Endothelial cell of hepatic sinusoid (primary cell): ENCODE data around the gene CEP162.
"Not testable (repeated sequence)": the region's sequence is repeated elsewhere in the genome, so short reads cannot be mapped to it uniquely, and the experiment has no call there.

ENCODE experiments used
- in situ Hi-C: cut with HindIII; loops from 2 replicates; pipeline ENCODE4 v1.10.0; 2017; ENCODE audit warnings: low sequenced_read_pairs

The CEP162 gene

DNA sequence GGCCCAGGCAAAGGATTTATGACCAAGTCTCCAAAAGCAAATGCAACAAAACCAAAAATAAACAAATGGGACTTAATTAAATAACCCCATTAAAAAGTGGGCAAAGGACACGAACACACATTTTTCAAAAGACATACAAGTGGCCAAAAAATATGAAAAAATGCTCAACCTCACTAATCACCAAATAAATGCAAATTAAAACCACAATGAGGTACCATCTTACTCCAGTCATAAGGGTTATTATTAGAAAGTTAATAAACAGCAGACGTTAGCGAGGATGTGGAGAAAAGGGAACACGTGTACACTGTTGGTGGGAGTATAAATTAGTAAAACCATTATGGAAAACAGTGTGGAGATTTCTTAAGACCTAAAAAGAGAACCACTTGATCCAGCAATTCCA lies 71.1 kb downstream of the CEP162 start:
- in situ Hi-C loops = no loop called here

DNA sequence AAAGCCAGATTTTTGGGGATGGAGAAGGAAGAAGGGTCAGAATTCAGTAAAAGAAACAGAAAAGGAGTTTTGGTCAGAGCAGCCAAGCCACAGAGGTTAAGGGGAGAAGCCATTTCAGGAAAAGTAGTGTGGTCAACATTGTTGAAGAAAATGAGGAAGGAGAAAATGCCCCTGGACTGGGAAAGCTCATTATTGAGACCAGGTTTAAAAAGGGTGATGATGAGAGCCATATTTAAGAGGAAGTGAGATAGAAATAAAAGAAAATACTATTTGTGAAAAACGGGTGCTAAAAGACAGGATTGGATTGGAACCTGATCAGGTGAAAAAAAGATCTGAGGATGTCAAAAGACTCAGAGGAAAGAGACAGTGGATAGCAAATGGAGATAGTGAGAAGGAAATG lies 75.8 kb downstream of the CEP162 start:
- in situ Hi-C loops = no loop called here

DNA sequence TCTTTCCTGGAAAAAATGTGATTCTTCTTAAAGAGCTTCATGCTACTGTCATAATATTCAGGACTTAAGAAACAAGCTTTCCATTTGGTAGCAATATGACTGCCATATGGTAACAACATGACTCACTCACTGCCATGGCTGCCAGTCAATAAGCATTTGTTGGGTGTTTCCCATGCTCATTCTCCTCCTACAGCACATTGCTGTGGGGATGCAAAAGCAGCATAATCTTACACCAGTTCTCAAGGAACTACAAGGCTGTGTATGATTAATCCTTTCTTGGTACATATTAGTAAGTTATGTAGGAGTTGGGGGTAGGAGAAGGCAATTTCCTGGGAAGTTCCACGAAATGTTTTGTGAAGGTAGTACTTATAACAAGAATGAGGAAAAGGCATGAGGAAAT lies 76.7 kb downstream of the CEP162 start:
- in situ Hi-C loops = no loop called here

DNA sequence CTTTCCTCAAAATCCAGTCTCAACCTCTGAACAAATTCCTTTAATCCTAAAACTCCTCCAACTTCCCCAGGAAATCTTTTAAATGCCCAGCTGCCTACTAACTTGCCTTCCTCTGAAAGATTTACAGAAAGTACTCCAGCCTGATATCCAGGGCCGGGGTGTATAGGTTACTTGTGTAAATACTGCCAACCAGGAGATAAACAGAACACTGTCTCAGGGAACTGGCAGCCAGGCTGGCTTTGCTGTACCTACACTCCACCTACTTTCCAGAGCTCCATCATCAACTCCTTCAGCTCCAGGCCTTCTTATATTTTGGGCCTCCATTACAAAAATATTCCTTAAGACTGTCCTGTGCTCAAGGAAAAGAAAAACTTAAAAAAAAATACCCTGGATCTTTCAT lies 85.9 kb downstream of the CEP162 start:
- in situ Hi-C loops = no loop called here

DNA sequence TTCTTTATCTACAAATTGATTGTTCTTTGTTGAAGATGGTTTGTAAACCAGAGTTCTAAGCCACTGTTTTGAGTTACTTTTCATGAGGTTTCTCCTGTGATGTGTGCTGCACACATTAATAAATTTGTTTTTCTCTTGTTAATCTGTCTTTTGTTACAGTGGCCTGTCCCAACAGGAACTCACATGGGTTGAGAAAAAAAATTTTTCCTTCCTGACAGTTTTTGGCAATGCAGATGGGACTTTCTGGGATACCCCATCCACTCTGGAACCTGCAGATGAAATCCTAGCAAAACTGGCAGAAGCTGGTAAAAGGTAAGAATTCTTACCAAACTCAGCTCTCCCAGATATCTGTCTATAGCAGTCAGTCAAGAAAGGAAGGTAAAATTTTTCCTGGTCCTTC lies 88.1 kb downstream of the CEP162 start:
- in situ Hi-C loops = no loop called here

DNA sequence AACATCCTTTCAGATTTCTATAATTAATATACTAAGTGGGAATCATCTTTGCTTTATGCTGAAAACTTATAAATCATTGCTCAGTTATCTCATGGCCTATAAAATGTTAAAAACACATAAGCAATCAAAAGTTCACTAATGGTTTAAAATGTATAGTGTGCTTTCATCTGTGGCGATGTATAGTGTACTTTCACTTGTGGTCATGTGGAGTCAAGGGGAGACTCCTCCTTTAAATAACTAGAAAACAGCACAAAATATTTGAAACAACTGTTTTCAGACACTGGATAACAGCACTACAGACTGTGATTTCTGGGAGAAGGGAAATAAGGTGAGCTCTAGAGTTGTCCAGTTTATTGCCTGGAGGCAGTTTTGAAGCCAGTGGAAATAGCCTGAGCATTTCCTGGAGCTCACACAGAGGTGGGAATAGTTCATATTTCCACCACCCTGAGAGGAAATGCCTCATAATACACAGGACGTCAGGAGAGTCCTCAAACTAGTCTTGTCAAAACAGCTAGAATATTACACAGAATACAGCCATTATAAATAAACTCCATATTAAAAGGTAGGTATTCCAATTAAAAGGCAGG lies 89.4 kb downstream of the CEP162 start:
- in situ Hi-C loops = no loop called here

DNA sequence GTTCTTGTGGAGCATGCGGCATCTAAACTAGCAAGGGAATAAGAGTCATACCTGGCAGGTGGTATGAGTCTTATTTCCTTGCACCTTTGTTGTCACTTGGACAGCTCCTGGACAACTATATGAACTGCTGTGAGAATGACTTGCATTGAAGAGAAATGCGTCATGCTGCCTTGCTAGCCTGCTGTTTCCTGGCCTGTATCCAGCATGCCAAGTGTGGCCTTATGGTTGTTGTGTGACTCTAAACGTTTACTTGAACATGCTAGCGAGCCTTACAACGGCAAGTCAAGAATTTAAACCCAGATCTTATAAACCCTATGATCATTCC lies 90.4 kb downstream of the CEP162 start:
- in situ Hi-C loops = no loop called here

DNA sequence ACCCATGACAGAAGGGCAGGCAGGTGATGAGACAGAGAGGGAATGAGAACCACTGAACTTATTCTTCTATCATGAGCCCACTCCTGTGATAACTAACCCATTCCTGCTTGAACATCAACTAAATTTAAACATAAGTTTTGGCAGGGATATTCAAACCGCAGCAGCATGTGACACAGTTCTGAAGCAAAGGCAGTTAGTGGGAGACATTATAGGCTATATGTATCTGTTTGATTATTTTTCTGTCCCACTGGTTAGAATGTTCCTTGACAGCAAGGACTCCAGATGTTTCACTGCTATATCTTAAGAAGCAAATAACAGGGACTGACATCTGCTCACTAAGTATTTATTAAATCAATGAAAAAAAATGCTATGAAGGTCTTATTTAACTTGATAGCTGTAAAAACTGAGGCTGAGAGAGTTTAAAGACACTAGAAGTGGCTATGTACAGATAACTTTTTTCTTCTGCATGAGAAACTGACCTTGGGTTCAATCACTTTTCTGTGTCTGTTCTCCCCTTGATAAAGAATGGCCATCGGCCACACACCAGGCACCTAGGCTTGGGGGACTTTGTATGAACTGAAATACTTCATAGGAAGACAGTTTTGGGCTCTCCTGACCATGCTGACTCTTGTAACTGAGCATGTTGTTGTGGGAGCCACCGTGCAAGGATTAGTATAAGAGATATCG lies 90.9 kb downstream of the CEP162 start:
- in situ Hi-C loops = no loop called here

DNA sequence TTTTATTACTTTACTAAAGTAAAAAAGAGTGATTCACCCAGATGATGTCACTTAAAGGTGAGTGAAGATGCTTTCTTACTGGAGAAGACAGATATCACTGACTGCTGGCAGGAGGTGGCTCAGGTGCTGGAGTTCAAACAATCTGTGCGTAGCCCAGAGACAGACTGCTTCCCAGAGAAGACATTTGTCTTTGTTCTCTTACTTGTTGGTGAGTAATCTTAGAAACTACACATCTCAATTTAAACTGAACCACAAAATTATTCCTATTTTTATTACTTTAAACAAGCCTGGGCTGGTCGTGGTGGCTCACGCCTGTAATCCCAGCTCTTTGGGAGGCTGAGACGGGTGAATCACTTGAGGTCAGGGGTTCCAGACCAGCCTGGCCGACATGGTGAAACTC lies 92.2 kb downstream of the CEP162 start:
- in situ Hi-C loops = no loop called here

DNA sequence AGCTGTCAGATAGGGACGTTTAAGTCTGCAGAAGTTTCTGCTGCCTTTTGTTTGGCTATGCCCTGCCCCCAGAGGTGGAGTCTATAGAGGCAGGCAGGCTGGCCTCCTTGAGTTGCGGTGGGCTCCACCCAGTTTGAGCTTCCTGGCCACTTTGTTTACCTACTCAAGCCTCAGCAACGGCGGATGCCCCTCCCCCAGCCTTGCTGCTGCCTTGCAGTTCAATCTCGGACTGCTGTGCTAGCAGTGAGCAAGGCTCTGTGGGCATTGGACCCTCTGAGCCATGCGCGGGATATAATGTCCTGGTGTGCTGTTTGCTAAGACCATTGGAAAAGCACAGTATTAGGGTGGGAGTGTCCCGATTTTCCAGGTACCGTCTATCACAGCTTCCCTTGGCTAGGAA lies 94.1 kb downstream of the CEP162 start:
- in situ Hi-C loops = not testable (repeated sequence)

DNA sequence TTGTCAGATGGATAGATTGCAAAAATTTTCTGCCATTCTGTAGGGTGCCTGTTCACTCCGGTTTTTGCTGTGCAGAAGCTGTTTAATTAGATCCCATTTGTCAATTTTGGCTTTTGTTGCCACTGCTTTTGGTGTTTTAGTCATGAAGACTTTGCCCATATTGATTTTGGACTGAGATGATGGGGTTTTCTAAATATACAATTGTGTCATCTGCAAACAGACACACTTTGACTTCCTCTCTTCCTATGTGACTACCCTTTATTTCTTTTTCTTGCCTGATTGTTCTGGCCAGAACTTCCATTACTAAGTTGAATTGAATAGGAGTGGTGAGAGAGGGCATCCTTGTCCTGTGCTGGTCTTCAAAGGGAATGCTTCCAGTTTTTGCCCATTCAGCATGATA lies 97.9 kb downstream of the CEP162 start:
- in situ Hi-C loops = not testable (repeated sequence)

DNA sequence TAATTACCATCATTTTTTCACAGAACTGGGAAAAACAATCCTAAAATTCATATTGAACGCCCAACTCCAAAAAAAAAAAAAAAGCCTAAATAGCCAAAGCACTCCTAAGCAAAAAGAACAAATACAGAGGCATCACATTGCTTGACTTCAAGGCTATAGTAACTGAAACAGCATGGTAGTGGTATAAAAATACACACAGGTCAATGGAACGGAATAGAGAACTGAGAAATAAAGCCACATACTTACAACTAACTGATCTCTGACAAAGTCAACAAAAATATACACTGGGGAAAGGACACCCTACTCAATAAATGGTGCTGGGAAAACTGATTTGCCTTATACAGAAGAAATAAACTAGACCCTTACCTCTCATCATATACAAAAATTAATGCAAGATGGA lies 104.3 kb downstream of the CEP162 start:
- in situ Hi-C loops = no loop called here

DNA sequence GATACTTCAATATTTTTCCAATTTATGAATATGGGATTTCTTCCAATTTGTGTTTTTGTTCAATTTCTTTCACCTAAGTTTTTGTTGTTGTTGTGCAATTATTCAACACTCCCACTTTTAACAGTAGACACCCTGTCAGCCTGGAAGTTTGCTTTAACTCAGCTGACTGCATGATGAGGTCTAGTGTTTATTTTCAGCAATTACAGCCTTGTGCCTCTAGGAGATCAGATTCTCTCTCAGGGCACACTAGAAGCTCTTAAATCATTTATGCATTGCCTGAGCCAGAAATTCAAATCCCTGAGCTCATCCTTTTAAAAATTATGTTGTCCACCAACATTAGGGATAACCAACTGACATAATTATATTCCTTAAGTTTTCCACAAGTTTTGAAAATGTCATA lies 108.2 kb downstream of the CEP162 start:
- in situ Hi-C loops = no loop called here

DNA sequence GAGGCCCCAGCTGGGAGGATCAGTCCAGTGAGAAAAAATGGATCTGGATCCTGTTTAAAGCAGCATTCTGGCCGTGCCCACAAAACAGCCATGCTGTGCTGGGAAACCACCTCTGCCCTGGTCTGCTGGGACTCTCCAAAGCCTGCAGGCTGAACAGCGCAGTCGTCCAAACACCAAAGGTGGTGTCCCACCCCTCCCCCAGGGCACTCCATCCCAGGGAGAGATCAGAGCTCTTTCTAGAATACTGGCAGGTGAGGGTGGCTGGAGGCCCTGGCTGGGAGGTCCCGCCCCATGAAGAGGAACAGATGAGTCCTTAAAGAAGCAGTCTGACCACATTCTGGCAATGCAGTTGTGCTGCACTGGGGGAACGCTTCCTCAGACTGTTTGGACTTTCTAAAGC lies 109.3 kb downstream of the CEP162 start:
- in situ Hi-C loops = no loop called here

DNA sequence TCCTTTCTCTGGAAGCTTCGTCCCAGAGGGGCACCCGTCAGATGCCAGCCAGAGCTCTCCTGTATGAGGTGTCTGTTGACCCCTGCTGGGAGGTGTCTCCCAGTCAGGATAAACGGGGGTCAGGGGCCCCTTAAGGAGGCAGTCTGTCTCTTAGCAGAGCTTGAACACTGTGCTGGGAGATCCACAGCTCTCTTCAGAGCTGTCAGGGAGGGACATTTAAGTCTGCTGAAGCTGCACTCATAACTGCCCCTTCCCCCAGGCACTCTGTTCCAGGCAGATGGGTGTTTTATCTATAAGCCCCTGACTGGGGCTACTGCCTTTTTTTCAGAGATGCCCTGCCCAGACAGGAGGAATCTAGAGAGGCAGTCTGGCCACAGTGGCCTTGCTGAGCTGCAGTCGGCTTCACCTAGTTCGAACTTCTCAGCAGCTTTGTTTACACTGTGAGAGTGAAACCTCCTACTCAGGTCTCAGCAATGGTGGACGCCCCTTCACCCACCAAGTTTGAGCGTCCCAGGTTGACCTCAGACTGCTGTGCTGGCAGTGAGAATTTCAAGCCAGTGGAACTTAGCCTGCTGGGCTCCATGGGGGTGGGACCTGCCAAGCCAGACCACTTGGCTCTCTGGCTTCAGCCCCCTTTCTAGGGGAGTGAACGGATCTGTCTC lies 112.4 kb downstream of the CEP162 start:
- in situ Hi-C loops = not testable (repeated sequence)

DNA sequence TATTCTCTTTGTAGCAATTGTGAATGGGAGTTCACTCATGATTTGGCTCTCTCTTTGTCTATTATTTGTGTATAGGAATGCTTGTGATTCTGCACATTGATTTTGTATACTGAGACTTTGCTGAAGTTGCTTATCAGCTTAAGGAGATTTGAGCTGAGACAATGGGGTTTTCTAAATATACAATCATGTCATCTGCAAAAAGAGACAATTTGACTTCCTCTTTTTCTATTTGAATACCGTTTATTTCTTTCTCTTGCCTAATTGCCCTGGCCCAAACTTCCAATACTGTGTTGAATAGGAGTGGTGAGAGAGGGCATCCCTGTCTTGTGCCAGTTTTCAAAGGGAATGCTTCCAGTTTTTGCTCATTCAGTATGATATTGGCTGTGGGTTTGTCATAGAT lies 116.1 kb downstream of the CEP162 start:
- in situ Hi-C loops = not testable (repeated sequence)

DNA sequence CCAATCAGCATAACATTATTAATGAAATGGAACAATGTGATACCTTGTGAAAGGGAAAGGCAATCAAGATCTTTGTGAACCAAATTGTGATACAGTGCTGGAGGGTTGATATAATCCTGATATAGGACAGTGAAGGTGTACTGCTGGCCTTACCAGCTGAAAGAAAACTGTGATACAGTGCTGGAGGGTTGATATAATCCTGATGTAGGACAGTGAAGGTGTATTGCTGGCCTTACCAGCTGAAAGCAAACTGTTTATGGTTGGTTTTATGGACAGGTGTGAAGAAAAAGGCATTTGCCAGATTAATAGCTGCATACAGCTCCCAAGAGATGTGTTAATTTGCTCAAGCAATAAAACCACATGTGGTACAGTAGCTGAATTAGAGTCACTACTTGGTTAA lies 119.9 kb downstream of the CEP162 start:
- in situ Hi-C loops = no loop called here

DNA sequence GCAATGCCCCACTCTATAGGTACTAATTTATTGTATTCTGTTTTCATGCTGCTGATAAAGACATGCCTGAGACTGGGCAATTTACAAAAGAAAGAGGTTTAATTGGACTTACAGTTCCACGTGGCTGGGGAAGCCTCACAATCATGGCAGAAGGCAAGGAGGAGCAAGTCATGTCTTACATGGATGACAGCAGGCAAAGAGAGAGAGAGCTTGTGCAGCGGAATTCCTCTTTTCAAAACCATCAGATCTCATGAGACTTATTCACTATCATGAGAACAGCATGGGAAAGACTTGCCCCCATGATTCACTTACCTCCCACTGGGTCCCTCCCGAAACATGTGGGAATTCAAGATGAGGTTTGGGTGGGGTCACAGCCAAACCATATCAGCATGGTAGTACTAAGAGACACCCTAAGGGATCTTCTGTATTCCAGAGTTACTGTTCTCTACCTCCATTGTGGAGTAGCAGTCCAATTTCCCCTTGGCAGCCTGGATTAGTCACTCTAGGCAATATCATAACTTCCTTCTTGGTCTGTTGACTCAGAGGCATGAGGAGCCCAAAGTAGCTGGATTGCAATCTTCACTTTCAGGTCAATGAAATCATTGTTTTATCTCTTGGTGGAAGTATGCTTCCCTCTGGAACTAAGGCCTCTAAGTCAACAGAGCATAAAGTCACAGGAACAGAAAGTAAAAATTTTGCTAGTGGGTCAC lies 122.1 kb downstream of the CEP162 start:
- in situ Hi-C loops = not testable (repeated sequence)

DNA sequence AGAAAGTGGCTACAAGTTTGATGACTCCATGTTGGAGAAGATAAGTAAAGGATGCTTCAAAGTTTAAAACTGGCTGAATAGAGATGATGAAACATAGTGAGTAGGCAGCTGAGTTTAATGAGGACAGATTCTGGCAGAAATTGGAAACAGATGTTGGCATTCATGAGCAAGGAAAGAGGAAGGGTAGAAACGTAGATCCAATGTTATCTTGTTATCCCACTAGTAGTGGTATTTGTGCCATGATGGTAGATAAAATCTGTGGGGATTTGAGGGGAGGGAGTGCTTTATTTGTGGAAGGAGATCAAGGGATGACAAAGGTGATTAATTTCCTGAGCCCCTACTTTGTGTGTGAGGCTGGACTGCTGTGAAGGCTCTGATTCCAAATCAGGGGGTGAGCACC lies 124.4 kb downstream of the CEP162 start:
- in situ Hi-C loops = no loop called here

DNA sequence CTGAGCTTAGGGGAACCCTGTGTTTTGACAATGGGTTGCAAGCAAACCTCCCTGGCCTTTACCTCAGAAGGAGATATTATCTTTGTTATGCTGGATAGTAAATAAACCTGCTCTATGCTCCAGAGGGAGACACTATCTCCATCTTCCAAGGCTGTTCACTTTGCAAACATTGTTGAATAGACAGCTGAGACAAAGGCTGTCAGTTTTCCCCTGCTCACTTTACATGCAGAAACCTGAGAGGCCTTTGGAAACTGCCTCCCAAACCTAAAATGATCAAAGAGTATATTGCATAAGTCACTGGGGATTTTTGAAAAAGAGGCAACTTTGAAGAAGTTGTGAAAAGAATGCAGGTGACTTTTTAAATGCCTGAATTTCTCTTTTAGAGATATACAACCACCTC lies 132.3 kb downstream of the CEP162 start:
- in situ Hi-C loops = no loop called here

DNA sequence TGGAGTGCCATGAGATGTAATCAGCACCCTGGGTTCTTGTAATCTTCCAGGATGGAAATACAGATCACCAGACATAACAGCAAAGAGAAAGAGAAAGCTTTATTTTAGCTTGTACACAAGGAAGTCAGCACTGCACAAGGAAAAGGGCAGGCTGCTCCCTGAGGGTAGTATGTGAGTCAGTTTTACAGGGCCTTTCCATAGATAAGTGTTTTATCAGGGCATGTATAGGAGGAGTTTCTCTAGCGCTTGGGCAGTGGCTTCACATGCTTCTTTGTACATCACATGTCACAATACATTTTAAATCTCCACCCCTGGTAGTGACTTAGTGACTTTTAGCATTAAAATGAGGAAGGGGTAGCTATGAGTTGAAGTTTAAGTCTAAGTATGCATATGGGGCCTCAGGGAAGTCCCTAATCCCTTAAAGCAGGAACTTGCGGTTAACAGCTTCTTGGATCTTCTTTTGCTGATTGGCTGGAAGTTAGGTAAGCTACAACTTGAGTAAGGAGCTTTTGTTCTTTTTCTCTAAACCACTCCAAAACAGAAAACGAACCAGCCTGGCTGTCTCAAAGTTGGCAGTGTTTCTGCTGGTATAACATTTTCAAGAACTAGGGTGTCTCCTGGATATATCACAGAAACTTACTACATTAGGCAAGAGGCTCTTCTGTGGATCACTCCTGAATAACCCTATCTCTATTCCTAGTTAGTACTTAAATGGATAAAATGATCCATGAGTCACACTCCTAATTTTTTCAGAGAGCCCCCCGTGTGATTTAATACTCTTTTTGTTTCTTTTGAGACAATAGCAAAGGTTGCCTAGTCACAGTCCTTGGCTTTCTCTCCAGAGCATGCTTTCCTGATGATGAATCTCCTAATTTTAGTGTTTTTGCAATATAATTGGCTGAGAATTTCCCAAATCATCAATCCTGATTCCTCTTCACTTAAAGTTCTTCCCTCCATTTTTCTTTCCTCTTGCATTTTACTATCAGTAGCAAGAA lies 133.7 kb downstream of the CEP162 start:
- in situ Hi-C loops = no loop called here
